GM23338 (cell line): ENCODE measurements around the gene CD22. TPM values are rescaled to one million over a fixed set of nuclear protein-coding genes. Genes with fewer than 3 reads are reported as not detected.

Experiments
- ATAC-seq: fragments of 200-7000 bp; cut with Tn5 transposase; 3 replicates; pipeline ENCODE4 v1.9.1; 2020
- DNase-seq: peaks from one replicate; pipeline ENCODE4 v3.0.0-alpha.2; 2015; ENCODE audit warnings: low spot score
- H2AFZ ChIP-seq: fragments of 200-600 bp; sonication (generic); 2 replicates; pipeline ENCODE4 v1.8.0; 2016; ENCODE audit warnings: antibody characterized with exemption, mild to moderate bottlenecking, moderate library complexity
- H3F3A ChIP-seq: fragments of 200-600 bp; sonication (generic); replicated peaks from 2 replicates; pipeline ENCODE4 v1.8.0; 2017; ENCODE audit warnings: antibody characterized with exemption, mixed run types, low read depth
- H3K27ac ChIP-seq: fragments of 200-600 bp; sonication (generic); 2 replicates; pipeline ENCODE4 v1.6.1; 2016; ENCODE audit warnings: low read depth
- H3K27me3 ChIP-seq: fragments of 200-600 bp; sonication (generic); 2 replicates; pipeline ENCODE4 v1.8.0; 2016; ENCODE audit warnings: mild to moderate bottlenecking, mixed run types, moderate library complexity; ENCODE audit not compliant: insufficient read depth
- H3K36me3 ChIP-seq: fragments of 200-600 bp; sonication (generic); 2 replicates; pipeline ENCODE4 v1.8.0; 2016; ENCODE audit warnings: mild to moderate bottlenecking; ENCODE audit not compliant: insufficient read depth
- H3K4me1 ChIP-seq: fragments of 200-600 bp; sonication (generic); 2 replicates; pipeline ENCODE4 v1.8.0; 2016; ENCODE audit warnings: mild to moderate bottlenecking, moderate library complexity; ENCODE audit not compliant: insufficient read depth
- H3K4me2 ChIP-seq: fragments of 200-600 bp; sonication (generic); 2 replicates; pipeline ENCODE4 v1.7.1; 2017; ENCODE audit warnings: mixed run types
- H3K4me3 ChIP-seq: fragments of 200-600 bp; sonication (generic); 2 replicates; pipeline ENCODE4 v1.6.1; 2016; ENCODE audit warnings: mixed run types
- H3K79me2 ChIP-seq: fragments of 200-600 bp; sonication (generic); replicated peaks from 2 replicates; pipeline ENCODE4 v1.8.0; 2017; ENCODE audit warnings: mild to moderate bottlenecking; ENCODE audit not compliant: insufficient read depth
- H3K9me2 ChIP-seq: fragments of 200-600 bp; sonication (generic); 2 replicates; pipeline ENCODE4 v1.8.0; 2017; ENCODE audit not compliant: insufficient read depth
- H4K20me1 ChIP-seq: fragments of 200-600 bp; sonication (generic); replicated peaks from 2 replicates; pipeline ENCODE4 v1.8.0; 2017; ENCODE audit warnings: mild to moderate bottlenecking; ENCODE audit not compliant: insufficient read depth
- H3K27ac Mint-ChIP-seq: 2 replicates; pipeline ENCODE4 v1.8.0; 2020; ENCODE audit warnings: inconsistent platforms, mild to moderate bottlenecking, moderate library complexity, mixed read lengths
- H3K27me3 Mint-ChIP-seq: 3 replicates; pipeline ENCODE4 v1.8.0; 2022; ENCODE audit warnings: low read depth, mild to moderate bottlenecking, moderate library complexity, mixed read lengths, inconsistent platforms; ENCODE audit not compliant: insufficient read depth, poor library complexity
- H3K36me3 Mint-ChIP-seq: 3 replicates; pipeline ENCODE4 v1.8.0; 2021; ENCODE audit warnings: low read depth, mild to moderate bottlenecking, inconsistent platforms, moderate library complexity, mixed read lengths
- H3K4me1 Mint-ChIP-seq: 3 replicates; pipeline ENCODE4 v1.8.0; 2020; ENCODE audit warnings: mild to moderate bottlenecking, inconsistent platforms, mixed read lengths
- H3K4me3 Mint-ChIP-seq: 3 replicates; pipeline ENCODE4 v1.8.0; 2021; ENCODE audit warnings: moderate library complexity, mild to moderate bottlenecking, inconsistent platforms, mixed read lengths
- H3K9me3 Mint-ChIP-seq: 3 replicates; pipeline ENCODE4 v1.8.0; 2020; ENCODE audit warnings: moderate library complexity, mild to moderate bottlenecking, inconsistent platforms, mixed read lengths
- CREB1 ChIP-seq: fragments of 250-450 bp; sonication (Bioruptor Pico); IDR thresholded peaks from 2 replicates; pipeline ENCODE4 v1.5.0; 2020; ENCODE audit warnings: low read depth, mild to moderate bottlenecking, moderate library complexity
- CTCF ChIP-seq, 2 experiments: fragments of 200-600 bp in 1 of 2; sonication (generic) in 1 of 2; conservative IDR thresholded peaks; 2 replicates each; pipeline versions ENCODE4 v1.5.1 to v1.6.1; 2016 to 2017; ENCODE audit warnings: antibody characterized with exemption in 2 of 2, low read depth in 2 of 2, mild to moderate bottlenecking in 2 of 2, moderate library complexity in 1 of 2
- EZH2 ChIP-seq: fragments of 200-600 bp; sonication (generic); IDR thresholded peaks from one replicate; pipeline ENCODE4 v1.8.0; 2017; ENCODE audit warnings: antibody characterized with exemption, mild to moderate bottlenecking, low read depth; ENCODE audit not compliant: unreplicated experiment
- EZH2phosphoT487 ChIP-seq: fragments of 200-600 bp; sonication (generic); IDR thresholded peaks from one replicate; pipeline ENCODE4 v1.8.1; 2018; ENCODE audit warnings: antibody characterized with exemption; ENCODE audit not compliant: unreplicated experiment
- JUNB ChIP-seq: IDR thresholded peaks from one replicate; pipeline ENCODE4 v1.6.1; 2016; ENCODE audit warnings: antibody characterized with exemption; ENCODE audit not compliant: unreplicated experiment
- NANOG ChIP-seq: IDR thresholded peaks from 2 replicates; pipeline ENCODE4 v1.6.1; 2016; ENCODE audit warnings: antibody characterized with exemption, borderline replicate concordance
- POLR2AphosphoS5 ChIP-seq: IDR thresholded peaks from 2 replicates; pipeline ENCODE4 v1.6.1; 2016; ENCODE audit warnings: antibody characterized with exemption, low read depth
- STAT1 ChIP-seq: IDR thresholded peaks from one replicate; pipeline ENCODE4 v1.6.1; 2016; ENCODE audit warnings: antibody characterized with exemption; ENCODE audit not compliant: unreplicated experiment
- ZNF114 ChIP-seq: fragments of 250-450 bp; sonication (Bioruptor Pico); IDR thresholded peaks from 2 replicates; pipeline ENCODE4 v1.5.0; 2020; ENCODE audit warnings: mild to moderate bottlenecking, moderate library complexity
- ZNF331 ChIP-seq: fragments of 250-450 bp; sonication (Bioruptor Pico); IDR thresholded peaks from 2 replicates; pipeline ENCODE4 v1.5.0; 2020; ENCODE audit warnings: low read depth, mild to moderate bottlenecking, moderate library complexity
- ZNF462 ChIP-seq: fragments of 250-450 bp; sonication (Bioruptor Pico); IDR thresholded peaks from 2 replicates; pipeline ENCODE4 v1.5.0; 2020; ENCODE audit warnings: mild to moderate bottlenecking, moderate library complexity
- polyA plus RNA-seq: library from polyadenylated mRNA; unstranded; fragments of >200 nt; fragmentation: Nextera tagmentation; extraction: Ambion mirVana; gene quantifications from 2 replicates; pipeline ENCODE4 v1.2.1, GENCODE V29; 2016
- total RNA-seq: library from RNA; depleted of rRNA; stranded (reverse); fragments of >200 nt; shearing (Covaris generic); gene quantifications from 2 replicates; pipeline ENCODE4 v1.2.3, GENCODE V29; 2014
- TF ChIP-seq, protein P1 (sequence below): IDR thresholded peaks from 2 replicates; pipeline ENCODE4 v1.6.1; 2016; ENCODE audit warnings: antibody characterized with exemption
- TF ChIP-seq, protein P2 (sequence below): IDR thresholded peaks from one replicate; pipeline ENCODE4 v1.6.1; 2018; ENCODE audit warnings: antibody characterized with exemption; ENCODE audit not compliant: unreplicated experiment

The CD22 gene
- total and polyA plus RNA-seq, 2 experiments from 2014 or later = 0.10 to 0.32 TPM

- Histone ChIP-seq H4K20me1 (no peaks in the 10 kb centered on the region), H3K4me3 (no peak overlapping the region), H3K4me1 (no peaks in the 10 kb centered on the region), H3K27ac (no peak overlapping the region), H3K4me2 (no peak overlapping the region), H3F3A (no peaks in the 10 kb centered on the region), H3K79me2 (no peaks in the 10 kb centered on the region), H3K27me3 (no peaks in the 10 kb centered on the region), H2AFZ (no peak overlapping the region), H3K9me2 (no peaks in the 10 kb centered on the region), H3K36me3 (no peaks in the 10 kb centered on the region)
- DNase-seq (no peak), ATAC-seq (no peak)
- Mint-ChIP-seq H3K9me3 (no peaks in the 10 kb centered on the region), H3K4me1 (0 out of 3 replicates have a peak, but pooled peaks cover 2% of the 10 kb centered on the region), H3K27ac (no peak overlapping the region), H3K27me3 (peaks cover 4% of the 10 kb centered on the region), H3K4me3 (no peak overlapping the region), H3K36me3 (no peaks in the 10 kb centered on the region)
- TF ChIP-seq ZNF331 (CRISPR knock-in tag) = no peak
- TF ChIP-seq, protein P1, sequence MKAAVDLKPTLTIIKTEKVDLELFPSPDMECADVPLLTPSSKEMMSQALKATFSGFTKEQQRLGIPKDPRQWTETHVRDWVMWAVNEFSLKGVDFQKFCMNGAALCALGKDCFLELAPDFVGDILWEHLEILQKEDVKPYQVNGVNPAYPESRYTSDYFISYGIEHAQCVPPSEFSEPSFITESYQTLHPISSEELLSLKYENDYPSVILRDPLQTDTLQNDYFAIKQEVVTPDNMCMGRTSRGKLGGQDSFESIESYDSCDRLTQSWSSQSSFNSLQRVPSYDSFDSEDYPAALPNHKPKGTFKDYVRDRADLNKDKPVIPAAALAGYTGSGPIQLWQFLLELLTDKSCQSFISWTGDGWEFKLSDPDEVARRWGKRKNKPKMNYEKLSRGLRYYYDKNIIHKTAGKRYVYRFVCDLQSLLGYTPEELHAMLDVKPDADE = no peak
- no peak for TF ChIP-seq EZH2
- no peak for TF ChIP-seq EZH2phosphoT487
- no peak for TF ChIP-seq CTCF (conservative IDR thresholded peaks at IDR 0.05; ENCODE audit: low read depth in 2 of 2)
- TF ChIP-seq POLR2AphosphoS5 = no peak
- TF ChIP-seq NANOG = no peak
- TF ChIP-seq ZNF462 (CRISPR knock-in tag) = no peak
- TF ChIP-seq CREB1 (CRISPR knock-in tag) = no peak
- TF ChIP-seq ZNF114 (CRISPR knock-in tag) = no peak
- TF ChIP-seq STAT1 = no peak
- no peak for TF ChIP-seq JUNB
- TF ChIP-seq, protein P2, sequence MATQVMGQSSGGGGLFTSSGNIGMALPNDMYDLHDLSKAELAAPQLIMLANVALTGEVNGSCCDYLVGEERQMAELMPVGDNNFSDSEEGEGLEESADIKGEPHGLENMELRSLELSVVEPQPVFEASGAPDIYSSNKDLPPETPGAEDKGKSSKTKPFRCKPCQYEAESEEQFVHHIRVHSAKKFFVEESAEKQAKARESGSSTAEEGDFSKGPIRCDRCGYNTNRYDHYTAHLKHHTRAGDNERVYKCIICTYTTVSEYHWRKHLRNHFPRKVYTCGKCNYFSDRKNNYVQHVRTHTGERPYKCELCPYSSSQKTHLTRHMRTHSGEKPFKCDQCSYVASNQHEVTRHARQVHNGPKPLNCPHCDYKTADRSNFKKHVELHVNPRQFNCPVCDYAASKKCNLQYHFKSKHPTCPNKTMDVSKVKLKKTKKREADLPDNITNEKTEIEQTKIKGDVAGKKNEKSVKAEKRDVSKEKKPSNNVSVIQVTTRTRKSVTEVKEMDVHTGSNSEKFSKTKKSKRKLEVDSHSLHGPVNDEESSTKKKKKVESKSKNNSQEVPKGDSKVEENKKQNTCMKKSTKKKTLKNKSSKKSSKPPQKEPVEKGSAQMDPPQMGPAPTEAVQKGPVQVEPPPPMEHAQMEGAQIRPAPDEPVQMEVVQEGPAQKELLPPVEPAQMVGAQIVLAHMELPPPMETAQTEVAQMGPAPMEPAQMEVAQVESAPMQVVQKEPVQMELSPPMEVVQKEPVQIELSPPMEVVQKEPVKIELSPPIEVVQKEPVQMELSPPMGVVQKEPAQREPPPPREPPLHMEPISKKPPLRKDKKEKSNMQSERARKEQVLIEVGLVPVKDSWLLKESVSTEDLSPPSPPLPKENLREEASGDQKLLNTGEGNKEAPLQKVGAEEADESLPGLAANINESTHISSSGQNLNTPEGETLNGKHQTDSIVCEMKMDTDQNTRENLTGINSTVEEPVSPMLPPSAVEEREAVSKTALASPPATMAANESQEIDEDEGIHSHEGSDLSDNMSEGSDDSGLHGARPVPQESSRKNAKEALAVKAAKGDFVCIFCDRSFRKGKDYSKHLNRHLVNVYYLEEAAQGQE = no peak
Observed at GRCh38 chr19:35341565-35342225, 12.7 kb downstream of the CD22 start.
